Fibroblast of skin of left biceps (primary cell): Measurements from ENCODE around the gene BTLA.
"Not testable (repeated sequence)": the region's sequence is repeated elsewhere in the genome, so short reads cannot be mapped to it uniquely, and the experiment has no call there.

Source experiments
- DNase-seq, 2 experiments: peaks; one replicate each; pipeline ENCODE4 v3.0.0-alpha.2; 2013; ENCODE audit warnings: low read depth in 2 of 2

The BTLA gene

GRCh38 chr3:112446343-112446742 lies 52.9 kb downstream of the BTLA start:
- peak; percentile 24 to 32 for DNase-seq

- no peak for DNase-seq
Measured at GRCh38 chr3:112445839-112446238, 53.4 kb downstream of the BTLA start.

- no peak for DNase-seq
Measured at GRCh38 chr3:112437146-112438022, 61.9 kb downstream of the BTLA start.

- no peak for DNase-seq
Measured at GRCh38 chr3:112429960-112430359, 69.3 kb downstream of the BTLA start.

- DNase-seq, result no peak
Measured at GRCh38 chr3:112427123-112427522, 72.1 kb downstream of the BTLA start.

GRCh38 chr3:112425858-112426750 lies 73.2 kb downstream of the BTLA start:
- no peak for DNase-seq

- DNase-seq, result no peak
Measured at GRCh38 chr3:112425382-112425781, 73.9 kb downstream of the BTLA start.

- no peak for DNase-seq
Measured at GRCh38 chr3:112424394-112424793, 74.9 kb downstream of the BTLA start.

GRCh38 chr3:112422921-112423320 lies 76.4 kb downstream of the BTLA start:
- not testable (repeated sequence) for DNase-seq

GRCh38 chr3:112418526-112418925 lies 80.7 kb downstream of the BTLA start:
- not testable (repeated sequence) for DNase-seq

- DNase-seq, result no peak
Measured at GRCh38 chr3:112417696-112418318, 81.5 kb downstream of the BTLA start.

GRCh38 chr3:112416391-112417212 lies 82.7 kb downstream of the BTLA start:
- no peak for DNase-seq

- no peak for DNase-seq
Measured at GRCh38 chr3:112415390-112415789, 83.9 kb downstream of the BTLA start.
